Adipocyte (in vitro differentiated cells): ENCODE measurements around the gene SAG.

Experiments
- DNase-seq: peaks from one replicate; pipeline ENCODE4 v3.0.0-alpha.2; 2015; ENCODE audit warnings: low read depth
- H3K27me3 ChIP-seq: replicated peaks from 2 replicates; pipeline ENCODE4 v1.7.0; 2013; ENCODE audit warnings: mild to moderate bottlenecking, low read length, moderate library complexity; ENCODE audit not compliant: control insufficient read depth, insufficient read depth
- H3K36me3 ChIP-seq: 2 replicates; pipeline ENCODE4 v1.7.0; 2013; ENCODE audit warnings: low read length, mild to moderate bottlenecking, moderate library complexity; ENCODE audit not compliant: control insufficient read depth, insufficient read depth, severe bottlenecking
- H3K4me1 ChIP-seq: 2 replicates; pipeline ENCODE4 v1.7.0; 2013; ENCODE audit warnings: mild to moderate bottlenecking, low read length, moderate library complexity; ENCODE audit not compliant: control insufficient read depth, insufficient read depth
- H3K4me3 ChIP-seq: 2 replicates; pipeline ENCODE4 v1.7.0; 2013; ENCODE audit warnings: mild to moderate bottlenecking, low read length, moderate library complexity
- H3K9ac ChIP-seq: 2 replicates; pipeline ENCODE4 v1.7.0; 2013; ENCODE audit warnings: mild to moderate bottlenecking, low read length, moderate library complexity
- H3K9me3 ChIP-seq: 2 replicates; pipeline ENCODE4 v1.7.0; 2013; ENCODE audit warnings: mild to moderate bottlenecking, low read length, moderate library complexity; ENCODE audit not compliant: control insufficient read depth

SAG gene

DNA sequence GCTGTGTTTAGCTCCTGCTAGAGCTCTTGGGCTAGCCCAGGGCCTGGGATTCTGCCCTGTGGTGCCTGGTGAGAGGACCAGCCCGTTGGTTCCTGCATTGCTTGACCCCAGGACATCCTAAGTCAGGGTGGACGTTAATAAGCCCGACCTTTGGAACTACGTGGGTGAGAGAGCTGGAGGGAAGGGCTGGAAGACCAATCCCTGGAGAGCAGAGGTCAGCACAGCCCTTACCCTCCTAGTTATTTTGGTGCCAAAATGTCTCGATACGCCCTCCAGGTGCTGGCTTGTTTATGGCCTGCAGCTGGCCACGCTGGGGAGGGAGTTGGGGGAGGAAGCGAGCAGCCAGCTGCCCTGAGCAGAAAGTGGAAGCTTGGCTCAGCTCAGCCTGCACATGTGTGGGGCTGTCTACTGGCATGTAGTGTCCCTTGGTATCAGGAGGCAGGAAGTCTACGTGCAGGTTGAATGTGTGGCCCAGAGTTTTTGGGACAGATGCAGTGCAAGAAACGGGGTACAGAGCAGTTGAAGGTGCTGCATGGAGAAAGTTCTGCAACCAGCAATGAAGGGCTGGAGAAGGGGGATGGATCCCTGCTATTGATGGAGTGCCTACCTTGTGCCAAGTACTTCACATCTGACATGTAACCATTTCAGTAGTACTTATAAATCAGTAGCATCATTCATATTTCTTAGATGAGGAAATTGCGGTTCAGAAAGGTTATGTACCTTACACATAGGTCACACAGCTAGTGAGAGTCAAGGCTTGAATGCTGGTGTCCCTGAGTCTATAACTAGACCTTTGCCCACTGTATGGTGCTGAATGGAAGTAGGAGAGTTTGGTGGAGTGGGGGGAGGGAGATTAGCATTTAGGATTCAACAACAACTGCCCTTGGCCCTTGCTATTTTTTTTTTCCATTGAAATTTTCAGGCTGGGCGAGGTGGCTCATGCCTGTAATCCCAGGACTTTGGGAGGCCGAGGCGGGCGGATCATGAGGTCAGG, 41.7 kb downstream of the SAG start:
- Histone ChIP-seq H3K9ac (no peak overlapping the region), H3K9me3 (no peaks in the 10 kb centered on the region), H3K4me3 (no peak overlapping the region), H3K27me3 (no peaks in the 10 kb centered on the region), H3K36me3 (no peaks in the 10 kb centered on the region), H3K4me1 (peaks cover 10% of the 10 kb centered on the region)
- no peak for DNase-seq

- H3K9ac ChIP-seq = no peak overlapping the region
- no peaks in the 10 kb centered on the region for H3K36me3 ChIP-seq
- peak; percentile 93 for DNase-seq
- H3K27me3 ChIP-seq = no peaks in the 10 kb centered on the region
- peaks cover 10% of the 10 kb centered on the region for H3K4me1 ChIP-seq
- H3K9me3 ChIP-seq = no peaks in the 10 kb centered on the region
- no peak overlapping the region for H3K4me3 ChIP-seq
Observed at GRCh38 chr2:233350708-233351107, 43.1 kb downstream of the SAG start.

DNA sequence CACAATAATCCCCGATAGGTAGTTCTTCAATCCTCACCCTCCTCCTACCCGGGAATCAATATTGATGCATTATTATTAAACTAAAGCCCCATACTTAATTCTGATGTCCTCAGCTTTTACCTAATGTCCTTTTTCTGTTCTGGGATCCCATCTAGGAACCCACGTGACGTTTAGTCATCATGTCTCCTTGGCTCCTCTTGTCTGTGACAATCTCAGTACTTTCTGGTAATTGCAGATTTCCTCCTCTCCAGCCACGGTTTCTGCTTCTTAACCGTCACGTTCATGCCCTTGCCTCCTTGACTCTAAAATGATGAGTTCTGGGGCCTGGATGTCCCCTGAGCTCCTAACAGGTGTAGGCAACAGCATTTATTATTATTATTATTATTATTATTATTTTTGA, 43.8 kb downstream of the SAG start:
- Histone ChIP-seq H3K36me3 (no peaks in the 10 kb centered on the region), H3K9me3 (no peaks in the 10 kb centered on the region), H3K4me3 (no peak overlapping the region), H3K9ac (no peak overlapping the region), H3K4me1 (peaks cover 10% of the 10 kb centered on the region), H3K27me3 (no peaks in the 10 kb centered on the region)
- DNase-seq = no peak

- Histone ChIP-seq H3K36me3 (no peaks in the 10 kb centered on the region), H3K4me3 (no peak overlapping the region), H3K9me3 (no peaks in the 10 kb centered on the region), H3K4me1 (peaks cover 10% of the 10 kb centered on the region), H3K9ac (no peak overlapping the region), H3K27me3 (no peaks in the 10 kb centered on the region)
- DNase-seq = no peak
Observed at GRCh38 chr2:233352141-233352842, 44.7 kb downstream of the SAG start.

DNA sequence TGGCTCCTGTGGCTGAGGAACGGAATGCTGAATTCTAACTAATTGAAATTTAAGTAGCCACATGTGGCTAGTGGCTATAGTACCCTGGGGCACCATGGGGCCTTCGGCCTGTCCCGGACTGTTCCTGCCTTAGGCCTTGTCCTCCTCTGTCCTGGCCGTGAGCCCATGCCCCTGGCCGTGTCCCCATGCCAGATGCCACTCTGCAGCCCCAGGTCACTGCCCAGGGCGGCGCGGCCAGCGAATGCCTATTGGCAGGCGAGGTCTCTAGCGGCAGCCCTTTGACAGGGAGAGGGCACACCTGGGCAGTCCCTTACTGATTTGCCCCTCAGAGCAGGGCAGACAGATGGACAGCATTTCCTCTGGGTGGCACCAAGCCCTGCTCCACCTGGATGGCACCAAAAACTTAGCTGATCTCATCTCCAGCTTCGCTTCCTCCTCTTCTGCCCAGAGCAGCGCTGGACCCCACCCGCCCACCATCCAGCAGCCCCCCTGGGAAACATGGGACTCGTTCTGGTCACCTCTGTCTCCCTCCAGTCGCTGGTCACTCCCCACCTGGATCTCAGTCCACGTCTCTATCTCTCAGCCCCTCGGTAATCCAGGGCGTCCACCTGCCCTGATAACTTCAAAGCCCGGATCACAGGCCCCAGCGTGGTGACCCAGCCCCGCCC, 45.6 kb downstream of the SAG start:
- no peaks in the 10 kb centered on the region for H3K27me3 ChIP-seq
- DNase-seq = no peak
- H3K9me3 ChIP-seq = no peaks in the 10 kb centered on the region
- H3K36me3 ChIP-seq = no peaks in the 10 kb centered on the region
- peak overlapping the region; percentile 63 for H3K9ac ChIP-seq
- H3K4me1 ChIP-seq = peaks cover 10% of the 10 kb centered on the region
- H3K4me3 ChIP-seq = peak overlapping the region; percentile 77

DNA sequence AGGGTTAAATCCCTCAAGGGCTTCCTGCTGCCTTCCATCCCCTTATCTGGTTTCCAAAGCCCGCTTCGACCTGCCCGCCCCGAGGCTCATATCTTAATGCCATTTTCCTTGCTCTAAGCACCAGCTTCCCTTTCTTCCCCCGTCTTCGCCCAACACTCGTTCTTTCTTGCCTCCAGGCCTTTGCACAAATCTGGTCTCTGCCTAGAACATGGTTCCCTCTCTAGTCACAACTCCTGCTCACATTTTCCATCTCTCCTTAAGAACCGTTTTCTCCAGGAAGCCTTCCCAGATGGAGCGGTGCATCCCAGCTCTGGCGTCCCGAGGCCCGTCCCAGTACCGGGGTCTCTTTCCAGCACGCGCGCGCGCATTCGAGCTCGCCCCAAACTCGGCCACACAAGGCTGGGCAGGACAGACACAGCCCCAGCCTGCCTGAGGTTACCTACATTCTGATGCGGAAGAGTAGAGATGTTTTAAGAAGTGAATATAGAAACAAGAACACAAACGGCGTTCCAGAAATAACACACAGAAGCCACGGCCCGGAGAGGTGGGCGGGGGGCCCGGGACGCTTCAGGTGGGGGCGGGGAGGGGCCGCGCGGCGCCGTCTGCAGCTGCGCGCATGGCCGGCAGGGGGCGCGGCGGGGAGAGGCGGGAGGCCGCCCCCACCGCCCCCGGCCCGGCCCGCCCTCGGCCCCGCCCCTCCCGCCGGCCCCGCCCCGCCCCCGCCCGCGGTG, 46.3 kb downstream of the SAG start, which contains the start of gene DGKD:
DGKD (plus strand) TSS at position 726 of the 731 bp plus-strand sequence. CDS start 25 bp downstream, outside the sequence.
- Histone ChIP-seq H3K27me3 (no peaks in the 10 kb centered on the region), H3K4me3 (peak within 1 kb of the TSS; percentile 86), H3K4me1 (peaks cover 10% of the 10 kb centered on the region), H3K9ac (peak within 1 kb of the TSS; percentile 74), H3K36me3 (no peaks in the 10 kb centered on the region), H3K9me3 (no peaks in the 10 kb centered on the region)
- peak; percentile 86 for DNase-seq

GRCh38 chr2:233354500-233354924, 46.9 kb downstream of the SAG start:
- Histone ChIP-seq H3K9ac (no peak overlapping the region), H3K4me3 (peak overlapping the region; percentile 86), H3K9me3 (no peaks in the 10 kb centered on the region)

DNA sequence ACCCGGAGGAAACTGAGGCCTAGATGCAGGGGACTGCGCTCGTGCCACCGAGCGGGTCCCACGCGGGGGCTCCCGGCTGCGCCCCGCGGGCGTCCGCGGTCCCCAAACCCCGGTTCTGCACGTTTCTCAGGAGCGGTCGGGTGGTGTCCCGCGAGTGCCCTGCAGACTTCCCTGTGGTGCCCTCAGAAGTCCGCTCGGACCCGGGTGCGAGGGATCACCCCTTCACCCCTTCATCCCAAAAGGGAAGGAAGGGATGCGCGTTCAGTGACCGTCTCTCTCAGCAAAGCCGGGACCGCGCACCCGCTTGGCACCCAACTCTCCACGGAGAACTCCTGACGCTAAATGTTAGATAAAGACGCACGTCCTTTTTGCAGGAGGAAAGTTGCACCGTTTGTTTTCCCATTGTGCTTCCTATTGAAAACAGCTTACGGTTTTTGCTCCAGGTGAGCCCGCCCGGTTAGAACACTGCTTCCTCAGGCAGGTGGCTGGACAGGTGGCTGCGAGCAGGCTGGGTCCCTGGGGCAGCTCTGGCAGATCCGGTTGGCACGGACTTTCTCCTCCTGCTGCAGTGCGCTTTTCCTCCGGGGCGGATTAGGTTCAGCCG, 47.5 kb downstream of the SAG start:
- Histone ChIP-seq H3K4me1 (peaks cover 10% of the 10 kb centered on the region), H3K9me3 (no peaks in the 10 kb centered on the region), H3K36me3 (no peaks in the 10 kb centered on the region), H3K9ac (peak overlapping the region; percentile 74), H3K4me3 (peak overlapping the region; percentile 86), H3K27me3 (no peaks in the 10 kb centered on the region)
- peak; percentile 43 for DNase-seq

More at GRCh38 chr2:233354500-233354924, 46.9 kb downstream of the SAG start:
- DNase-seq = peak; percentile 32
- no peaks in the 10 kb centered on the region for H3K36me3 ChIP-seq
- H3K27me3 ChIP-seq = no peaks in the 10 kb centered on the region
- H3K4me1 ChIP-seq = peaks cover 10% of the 10 kb centered on the region

GRCh38 chr2:233355916-233356315, 48.3 kb downstream of the SAG start:
- no peak for DNase-seq
- peaks cover 6% of the 10 kb centered on the region for H3K4me1 ChIP-seq
- H3K9ac ChIP-seq = no peak overlapping the region
- H3K36me3 ChIP-seq = no peaks in the 10 kb centered on the region
- no peaks in the 10 kb centered on the region for H3K27me3 ChIP-seq
- H3K9me3 ChIP-seq = no peaks in the 10 kb centered on the region
- H3K4me3 ChIP-seq = no peak overlapping the region

GRCh38 chr2:233356546-233357308, 49.1 kb downstream of the SAG start:
- DNase-seq = no peak
- Histone ChIP-seq H3K4me3 (no peak overlapping the region), H3K9ac (no peak overlapping the region), H3K9me3 (no peaks in the 10 kb centered on the region), H3K4me1 (no peaks in the 10 kb centered on the region), H3K27me3 (no peaks in the 10 kb centered on the region), H3K36me3 (no peaks in the 10 kb centered on the region)
